GM15510 (cell line): ENCODE measurements around the gene TFRC.

Experiments
- POLR2A ChIP-seq: IDR thresholded peaks from 3 replicates; pipeline ENCODE4 v1.6.1; 2011; ENCODE audit warnings: borderline replicate concordance; ENCODE audit not compliant: insufficient read length; ENCODE audit errors: extremely low read depth

Gene TFRC

GRCh38 chr3:196055683-196056270 is 26.1 kb downstream of the TFRC start:
- no peak for TF ChIP-seq POLR2A

- TF ChIP-seq POLR2A: no peak
Measured at GRCh38 chr3:196055240-196055639, 26.6 kb downstream of the TFRC start.

DNA sequence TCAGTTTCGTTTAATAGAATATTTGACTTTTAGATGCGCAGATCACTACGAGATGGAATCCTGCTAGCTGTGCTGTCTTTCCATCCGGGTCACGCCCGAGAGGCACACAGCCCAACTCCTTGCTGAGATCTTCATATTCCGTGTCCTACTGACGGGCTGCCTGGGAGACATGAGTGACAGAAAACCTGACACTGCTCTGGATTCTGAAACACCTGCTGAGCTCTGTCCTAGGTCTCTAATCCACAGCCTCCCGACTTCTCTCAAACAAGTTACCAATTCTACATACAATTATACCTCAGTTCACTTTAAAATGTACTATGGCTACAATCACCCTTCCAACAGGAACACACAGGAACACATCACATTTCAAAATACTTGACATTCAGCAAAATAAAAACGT is 27.2 kb downstream of the TFRC start:
- TF ChIP-seq POLR2A: no peak

DNA sequence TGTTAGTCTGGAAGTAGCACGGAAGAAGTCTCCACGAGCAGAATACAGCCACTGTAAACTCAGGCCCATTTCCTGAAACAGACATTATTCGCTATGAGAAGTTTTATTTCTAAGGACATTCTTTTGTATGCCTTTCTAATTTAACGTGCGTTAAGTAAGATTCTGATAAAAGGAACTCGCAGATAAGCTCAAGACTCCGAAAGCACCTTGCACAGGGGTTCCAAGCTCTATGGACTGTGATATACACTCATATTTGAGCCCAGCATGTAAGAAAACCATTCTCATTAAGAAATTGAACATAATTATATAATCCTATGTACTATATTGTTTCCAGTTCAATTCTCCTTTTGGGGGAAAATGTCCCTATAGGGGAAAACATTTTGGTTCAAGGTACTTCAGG is 28.4 kb downstream of the TFRC start:
- no peak for TF ChIP-seq POLR2A

DNA sequence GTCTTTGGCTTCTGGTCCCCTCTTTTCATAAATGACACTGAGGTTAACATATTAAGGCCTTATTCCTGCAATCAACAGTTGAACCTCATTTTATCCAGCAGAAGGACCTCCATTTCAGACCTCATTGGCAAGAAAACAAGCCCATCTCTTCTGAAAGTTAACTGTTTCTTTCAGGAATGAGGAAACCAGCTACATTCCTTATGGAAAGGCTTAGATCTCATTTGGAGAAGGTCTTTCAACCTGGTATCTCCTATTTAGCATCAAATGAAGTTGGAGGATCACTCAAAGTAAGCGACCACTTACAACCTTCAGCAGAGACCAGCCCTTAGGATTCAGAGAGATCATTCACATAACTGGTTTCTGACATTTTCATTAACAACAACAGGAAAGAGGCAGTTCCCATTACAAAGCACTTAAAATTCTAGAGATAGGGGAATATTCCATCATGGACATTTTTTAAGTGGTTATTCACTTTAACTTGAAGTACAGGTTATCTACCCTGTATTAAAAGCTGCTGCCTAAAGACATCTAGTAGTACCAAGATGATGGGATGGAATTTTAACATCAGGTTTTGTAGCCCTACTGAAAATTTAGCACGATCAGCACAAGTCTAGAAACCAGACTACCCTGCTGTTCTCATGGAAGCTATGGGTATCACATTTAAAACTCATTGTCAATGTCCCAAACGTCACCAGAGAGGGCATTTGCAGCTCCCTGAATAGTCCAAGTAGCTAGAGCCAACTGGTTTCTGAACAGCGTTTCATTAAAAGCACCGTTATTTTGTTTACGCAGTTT is 30.4 kb downstream of the TFRC start:
- TF ChIP-seq POLR2A: no peak

DNA sequence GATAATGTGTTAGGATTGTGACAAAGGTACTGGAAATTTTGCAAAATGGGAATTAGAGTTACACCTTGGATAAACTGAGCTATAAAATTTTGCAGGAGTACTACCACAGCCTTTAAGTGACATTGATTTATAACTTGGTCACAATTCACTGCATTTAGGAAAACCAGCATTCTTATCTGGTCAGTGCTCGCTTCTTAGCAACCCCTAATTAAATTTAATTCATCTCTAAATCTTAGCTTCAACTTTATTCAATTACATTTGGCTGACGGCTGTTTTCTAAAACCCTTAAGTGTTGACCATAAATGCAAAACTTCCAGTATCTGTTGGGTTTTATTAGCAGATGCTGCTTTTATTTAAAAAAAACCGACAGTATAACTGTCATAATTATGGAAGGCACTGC is 31.3 kb downstream of the TFRC start:
- TF ChIP-seq POLR2A: no peak

- no peak for TF ChIP-seq POLR2A
Measured at GRCh38 chr3:196049653-196050052, 32.2 kb downstream of the TFRC start.

- TF ChIP-seq POLR2A: no peak
Measured at GRCh38 chr3:196048922-196049598, 32.8 kb downstream of the TFRC start.

- TF ChIP-seq POLR2A: no peak
Measured at GRCh38 chr3:196047391-196048030, 34.4 kb downstream of the TFRC start.

GRCh38 chr3:196044513-196044912 is 37.4 kb downstream of the TFRC start:
- no peak for TF ChIP-seq POLR2A

- TF ChIP-seq POLR2A: no peak
Measured at GRCh38 chr3:196042673-196043072, 39.2 kb downstream of the TFRC start.

DNA sequence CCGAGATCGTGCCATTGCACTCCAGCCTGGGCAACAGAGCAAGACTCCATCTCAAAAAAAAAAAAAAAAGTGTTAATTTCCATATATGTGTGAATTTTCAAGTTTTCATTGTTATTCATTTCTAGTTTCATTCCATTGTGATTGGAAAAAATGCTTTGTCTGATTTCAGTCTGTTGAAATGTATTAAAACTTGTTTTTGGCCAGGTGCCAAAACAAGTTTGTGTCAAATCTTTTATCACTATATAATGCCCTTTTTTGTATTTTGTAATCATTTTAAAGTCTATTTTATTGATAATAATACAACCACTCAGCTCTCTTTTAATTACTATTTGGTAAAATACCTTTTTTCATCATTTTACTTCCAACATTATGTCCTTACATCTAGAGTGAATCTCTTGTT is 42.5 kb downstream of the TFRC start:
- TF ChIP-seq POLR2A: no peak

DNA sequence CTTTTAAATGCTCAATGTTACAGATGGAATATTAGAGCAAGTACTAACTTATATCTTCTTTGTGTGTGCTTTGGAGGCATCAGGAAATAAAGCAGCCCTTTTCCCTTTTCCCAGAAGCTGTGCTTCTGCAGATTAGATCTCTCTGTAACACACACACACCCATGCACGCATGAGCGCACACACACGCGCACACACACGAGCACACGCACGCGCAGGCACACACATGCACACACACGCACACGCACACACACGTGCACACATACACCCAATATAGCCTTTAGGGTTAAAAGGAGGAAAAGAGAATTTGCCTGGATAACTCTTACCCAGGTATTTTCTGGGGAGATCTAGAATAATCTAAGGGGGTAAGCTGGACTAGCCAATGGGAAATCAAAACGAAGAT is 56.9 kb downstream of the TFRC start:
- TF ChIP-seq POLR2A: no peak

DNA sequence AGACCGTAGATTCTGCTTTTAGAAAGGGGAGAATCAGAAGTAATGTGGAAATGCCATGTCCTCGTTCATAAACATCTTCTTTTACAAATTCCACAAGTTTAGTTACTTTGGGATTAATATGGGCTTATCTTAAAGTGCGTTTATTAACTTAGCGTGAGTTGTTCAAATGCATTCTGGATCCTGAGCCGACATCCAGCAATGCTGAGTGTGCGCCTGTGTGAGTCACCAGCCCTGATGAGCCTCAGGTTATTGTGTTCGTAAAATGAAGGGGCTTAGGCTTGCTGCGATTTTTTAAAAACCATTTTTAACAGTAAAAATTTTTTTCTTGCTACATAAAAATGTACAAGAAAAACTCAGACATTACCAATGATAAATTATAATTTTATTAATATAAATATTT is 57.9 kb downstream of the TFRC start:
- no peak for TF ChIP-seq POLR2A

- TF ChIP-seq POLR2A: no peak
Measured at GRCh38 chr3:196020373-196020772, 61.5 kb downstream of the TFRC start.

DNA sequence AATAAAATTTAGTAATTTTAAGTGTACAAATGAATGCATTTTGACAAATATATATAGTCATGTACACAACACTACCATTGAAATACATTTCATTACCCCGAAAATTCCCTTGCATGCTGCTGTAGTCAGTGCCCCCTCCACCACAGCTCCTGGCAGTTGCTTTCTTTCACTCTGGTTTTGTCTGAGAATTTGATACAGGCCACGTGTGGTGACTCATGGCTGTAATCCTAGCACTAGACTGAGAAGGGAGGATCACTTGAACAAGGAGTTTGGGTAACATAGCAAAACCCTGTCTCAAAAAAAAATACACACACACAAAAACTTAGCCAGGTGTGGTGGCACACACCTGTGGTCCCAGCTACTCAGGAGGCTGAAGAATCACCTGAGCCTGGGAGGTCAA is 65.4 kb downstream of the TFRC start:
- TF ChIP-seq POLR2A: no peak

- no peak for TF ChIP-seq POLR2A
Measured at GRCh38 chr3:196016059-196016458, 65.8 kb downstream of the TFRC start.
